GM23338 (cell line): ENCODE measurements around the gene TENM3. TPM values are rescaled to one million over a fixed set of nuclear protein-coding genes. Genes with fewer than 3 reads are reported as not detected.

Source experiments
- ATAC-seq: fragments of 200-7000 bp; cut with Tn5 transposase; 3 replicates; pipeline ENCODE4 v1.9.1; 2020
- DNase-seq: peaks from one replicate; pipeline ENCODE4 v3.0.0-alpha.2; 2015; ENCODE audit warnings: low spot score
- H2AFZ ChIP-seq: fragments of 200-600 bp; sonication (generic); 2 replicates; pipeline ENCODE4 v1.8.0; 2016; ENCODE audit warnings: antibody characterized with exemption, mild to moderate bottlenecking, moderate library complexity
- H3F3A ChIP-seq: fragments of 200-600 bp; sonication (generic); replicated peaks from 2 replicates; pipeline ENCODE4 v1.8.0; 2017; ENCODE audit warnings: antibody characterized with exemption, mixed run types, low read depth
- H3K27ac ChIP-seq: fragments of 200-600 bp; sonication (generic); 2 replicates; pipeline ENCODE4 v1.6.1; 2016; ENCODE audit warnings: low read depth
- H3K27me3 ChIP-seq: fragments of 200-600 bp; sonication (generic); 2 replicates; pipeline ENCODE4 v1.8.0; 2016; ENCODE audit warnings: mild to moderate bottlenecking, mixed run types, moderate library complexity; ENCODE audit not compliant: insufficient read depth
- H3K36me3 ChIP-seq: fragments of 200-600 bp; sonication (generic); 2 replicates; pipeline ENCODE4 v1.8.0; 2016; ENCODE audit warnings: mild to moderate bottlenecking; ENCODE audit not compliant: insufficient read depth
- H3K4me1 ChIP-seq: fragments of 200-600 bp; sonication (generic); 2 replicates; pipeline ENCODE4 v1.8.0; 2016; ENCODE audit warnings: mild to moderate bottlenecking, moderate library complexity; ENCODE audit not compliant: insufficient read depth
- H3K4me2 ChIP-seq: fragments of 200-600 bp; sonication (generic); 2 replicates; pipeline ENCODE4 v1.7.1; 2017; ENCODE audit warnings: mixed run types
- H3K4me3 ChIP-seq: fragments of 200-600 bp; sonication (generic); 2 replicates; pipeline ENCODE4 v1.6.1; 2016; ENCODE audit warnings: mixed run types
- H3K79me2 ChIP-seq: fragments of 200-600 bp; sonication (generic); replicated peaks from 2 replicates; pipeline ENCODE4 v1.8.0; 2017; ENCODE audit warnings: mild to moderate bottlenecking; ENCODE audit not compliant: insufficient read depth
- H3K9me2 ChIP-seq: fragments of 200-600 bp; sonication (generic); 2 replicates; pipeline ENCODE4 v1.8.0; 2017; ENCODE audit not compliant: insufficient read depth
- H4K20me1 ChIP-seq: fragments of 200-600 bp; sonication (generic); replicated peaks from 2 replicates; pipeline ENCODE4 v1.8.0; 2017; ENCODE audit warnings: mild to moderate bottlenecking; ENCODE audit not compliant: insufficient read depth
- H3K27ac Mint-ChIP-seq: 2 replicates; pipeline ENCODE4 v1.8.0; 2020; ENCODE audit warnings: inconsistent platforms, mild to moderate bottlenecking, moderate library complexity, mixed read lengths
- H3K27me3 Mint-ChIP-seq: 3 replicates; pipeline ENCODE4 v1.8.0; 2022; ENCODE audit warnings: low read depth, mild to moderate bottlenecking, moderate library complexity, mixed read lengths, inconsistent platforms; ENCODE audit not compliant: insufficient read depth, poor library complexity
- H3K36me3 Mint-ChIP-seq: 3 replicates; pipeline ENCODE4 v1.8.0; 2021; ENCODE audit warnings: low read depth, mild to moderate bottlenecking, inconsistent platforms, moderate library complexity, mixed read lengths
- H3K4me1 Mint-ChIP-seq: 3 replicates; pipeline ENCODE4 v1.8.0; 2020; ENCODE audit warnings: mild to moderate bottlenecking, inconsistent platforms, mixed read lengths
- H3K4me3 Mint-ChIP-seq: 3 replicates; pipeline ENCODE4 v1.8.0; 2021; ENCODE audit warnings: moderate library complexity, mild to moderate bottlenecking, inconsistent platforms, mixed read lengths
- H3K9me3 Mint-ChIP-seq: 3 replicates; pipeline ENCODE4 v1.8.0; 2020; ENCODE audit warnings: moderate library complexity, mild to moderate bottlenecking, inconsistent platforms, mixed read lengths
- CREB1 ChIP-seq: fragments of 250-450 bp; sonication (Bioruptor Pico); IDR thresholded peaks from 2 replicates; pipeline ENCODE4 v1.5.0; 2020; ENCODE audit warnings: low read depth, mild to moderate bottlenecking, moderate library complexity
- EZH2 ChIP-seq: fragments of 200-600 bp; sonication (generic); IDR thresholded peaks from one replicate; pipeline ENCODE4 v1.8.0; 2017; ENCODE audit warnings: antibody characterized with exemption, mild to moderate bottlenecking, low read depth; ENCODE audit not compliant: unreplicated experiment
- EZH2phosphoT487 ChIP-seq: fragments of 200-600 bp; sonication (generic); IDR thresholded peaks from one replicate; pipeline ENCODE4 v1.8.1; 2018; ENCODE audit warnings: antibody characterized with exemption; ENCODE audit not compliant: unreplicated experiment
- JUNB ChIP-seq: IDR thresholded peaks from one replicate; pipeline ENCODE4 v1.6.1; 2016; ENCODE audit warnings: antibody characterized with exemption; ENCODE audit not compliant: unreplicated experiment
- NANOG ChIP-seq: IDR thresholded peaks from 2 replicates; pipeline ENCODE4 v1.6.1; 2016; ENCODE audit warnings: antibody characterized with exemption, borderline replicate concordance
- POLR2AphosphoS5 ChIP-seq: IDR thresholded peaks from 2 replicates; pipeline ENCODE4 v1.6.1; 2016; ENCODE audit warnings: antibody characterized with exemption, low read depth
- REST ChIP-seq: IDR thresholded peaks from one replicate; pipeline ENCODE4 v1.6.1; 2018; ENCODE audit warnings: antibody characterized with exemption; ENCODE audit not compliant: unreplicated experiment
- STAT1 ChIP-seq: IDR thresholded peaks from one replicate; pipeline ENCODE4 v1.6.1; 2016; ENCODE audit warnings: antibody characterized with exemption; ENCODE audit not compliant: unreplicated experiment
- ZNF114 ChIP-seq: fragments of 250-450 bp; sonication (Bioruptor Pico); IDR thresholded peaks from 2 replicates; pipeline ENCODE4 v1.5.0; 2020; ENCODE audit warnings: mild to moderate bottlenecking, moderate library complexity
- ZNF331 ChIP-seq: fragments of 250-450 bp; sonication (Bioruptor Pico); IDR thresholded peaks from 2 replicates; pipeline ENCODE4 v1.5.0; 2020; ENCODE audit warnings: low read depth, mild to moderate bottlenecking, moderate library complexity
- polyA plus RNA-seq: library from polyadenylated mRNA; unstranded; fragments of >200 nt; fragmentation: Nextera tagmentation; extraction: Ambion mirVana; gene quantifications from 2 replicates; pipeline ENCODE4 v1.2.1, GENCODE V29; 2016
- total RNA-seq: library from RNA; depleted of rRNA; stranded (reverse); fragments of >200 nt; shearing (Covaris generic); gene quantifications from 2 replicates; pipeline ENCODE4 v1.2.3, GENCODE V29; 2014
- TF ChIP-seq, protein P1 (sequence below), 2 experiments: fragments of 200-600 bp in 1 of 2; sonication (generic) in 1 of 2; conservative IDR thresholded peaks; 2 replicates each; pipeline versions ENCODE4 v1.5.1 to v1.6.1; 2016 to 2017; ENCODE audit warnings: antibody characterized with exemption in 2 of 2, low read depth in 2 of 2, mild to moderate bottlenecking in 2 of 2, moderate library complexity in 1 of 2
- TF ChIP-seq, protein P2 (sequence below): fragments of 250-450 bp; sonication (Bioruptor Pico); IDR thresholded peaks from 2 replicates; pipeline ENCODE4 v1.5.0; 2020; ENCODE audit warnings: mild to moderate bottlenecking, moderate library complexity

The TENM3 gene
- total and polyA plus RNA-seq, 2 experiments from 2014 or later = 22.2 to 128 TPM

GRCh38 chr4:182818926-182819730, 575.9 kb downstream of the TENM3 start (continued):
- TF ChIP-seq REST (no peak), ZNF114 (CRISPR knock-in tag) (no peak)

GRCh38 chr4:182819751-182820150, 576.5 kb downstream of the TENM3 start:
- peaks cover 11% of the 10 kb centered on the region for H3K27me3 Mint-ChIP-seq
- no peak for ATAC-seq
- no peak overlapping the region for H3K4me2 ChIP-seq
- TF ChIP-seq, protein P1, sequence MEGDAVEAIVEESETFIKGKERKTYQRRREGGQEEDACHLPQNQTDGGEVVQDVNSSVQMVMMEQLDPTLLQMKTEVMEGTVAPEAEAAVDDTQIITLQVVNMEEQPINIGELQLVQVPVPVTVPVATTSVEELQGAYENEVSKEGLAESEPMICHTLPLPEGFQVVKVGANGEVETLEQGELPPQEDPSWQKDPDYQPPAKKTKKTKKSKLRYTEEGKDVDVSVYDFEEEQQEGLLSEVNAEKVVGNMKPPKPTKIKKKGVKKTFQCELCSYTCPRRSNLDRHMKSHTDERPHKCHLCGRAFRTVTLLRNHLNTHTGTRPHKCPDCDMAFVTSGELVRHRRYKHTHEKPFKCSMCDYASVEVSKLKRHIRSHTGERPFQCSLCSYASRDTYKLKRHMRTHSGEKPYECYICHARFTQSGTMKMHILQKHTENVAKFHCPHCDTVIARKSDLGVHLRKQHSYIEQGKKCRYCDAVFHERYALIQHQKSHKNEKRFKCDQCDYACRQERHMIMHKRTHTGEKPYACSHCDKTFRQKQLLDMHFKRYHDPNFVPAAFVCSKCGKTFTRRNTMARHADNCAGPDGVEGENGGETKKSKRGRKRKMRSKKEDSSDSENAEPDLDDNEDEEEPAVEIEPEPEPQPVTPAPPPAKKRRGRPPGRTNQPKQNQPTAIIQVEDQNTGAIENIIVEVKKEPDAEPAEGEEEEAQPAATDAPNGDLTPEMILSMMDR (conservative IDR thresholded peaks at IDR 0.05; ENCODE audit: low read depth in 2 of 2) = no peak
- TF ChIP-seq NANOG (no peak), EZH2 (no peak), JUNB (no peak), CREB1 (no peak), ZNF114 (CRISPR knock-in tag) (no peak), POLR2AphosphoS5 (no peak), EZH2phosphoT487 (no peak), ZNF331 (CRISPR knock-in tag) (no peak), STAT1 (no peak)
- TF ChIP-seq, protein P2, sequence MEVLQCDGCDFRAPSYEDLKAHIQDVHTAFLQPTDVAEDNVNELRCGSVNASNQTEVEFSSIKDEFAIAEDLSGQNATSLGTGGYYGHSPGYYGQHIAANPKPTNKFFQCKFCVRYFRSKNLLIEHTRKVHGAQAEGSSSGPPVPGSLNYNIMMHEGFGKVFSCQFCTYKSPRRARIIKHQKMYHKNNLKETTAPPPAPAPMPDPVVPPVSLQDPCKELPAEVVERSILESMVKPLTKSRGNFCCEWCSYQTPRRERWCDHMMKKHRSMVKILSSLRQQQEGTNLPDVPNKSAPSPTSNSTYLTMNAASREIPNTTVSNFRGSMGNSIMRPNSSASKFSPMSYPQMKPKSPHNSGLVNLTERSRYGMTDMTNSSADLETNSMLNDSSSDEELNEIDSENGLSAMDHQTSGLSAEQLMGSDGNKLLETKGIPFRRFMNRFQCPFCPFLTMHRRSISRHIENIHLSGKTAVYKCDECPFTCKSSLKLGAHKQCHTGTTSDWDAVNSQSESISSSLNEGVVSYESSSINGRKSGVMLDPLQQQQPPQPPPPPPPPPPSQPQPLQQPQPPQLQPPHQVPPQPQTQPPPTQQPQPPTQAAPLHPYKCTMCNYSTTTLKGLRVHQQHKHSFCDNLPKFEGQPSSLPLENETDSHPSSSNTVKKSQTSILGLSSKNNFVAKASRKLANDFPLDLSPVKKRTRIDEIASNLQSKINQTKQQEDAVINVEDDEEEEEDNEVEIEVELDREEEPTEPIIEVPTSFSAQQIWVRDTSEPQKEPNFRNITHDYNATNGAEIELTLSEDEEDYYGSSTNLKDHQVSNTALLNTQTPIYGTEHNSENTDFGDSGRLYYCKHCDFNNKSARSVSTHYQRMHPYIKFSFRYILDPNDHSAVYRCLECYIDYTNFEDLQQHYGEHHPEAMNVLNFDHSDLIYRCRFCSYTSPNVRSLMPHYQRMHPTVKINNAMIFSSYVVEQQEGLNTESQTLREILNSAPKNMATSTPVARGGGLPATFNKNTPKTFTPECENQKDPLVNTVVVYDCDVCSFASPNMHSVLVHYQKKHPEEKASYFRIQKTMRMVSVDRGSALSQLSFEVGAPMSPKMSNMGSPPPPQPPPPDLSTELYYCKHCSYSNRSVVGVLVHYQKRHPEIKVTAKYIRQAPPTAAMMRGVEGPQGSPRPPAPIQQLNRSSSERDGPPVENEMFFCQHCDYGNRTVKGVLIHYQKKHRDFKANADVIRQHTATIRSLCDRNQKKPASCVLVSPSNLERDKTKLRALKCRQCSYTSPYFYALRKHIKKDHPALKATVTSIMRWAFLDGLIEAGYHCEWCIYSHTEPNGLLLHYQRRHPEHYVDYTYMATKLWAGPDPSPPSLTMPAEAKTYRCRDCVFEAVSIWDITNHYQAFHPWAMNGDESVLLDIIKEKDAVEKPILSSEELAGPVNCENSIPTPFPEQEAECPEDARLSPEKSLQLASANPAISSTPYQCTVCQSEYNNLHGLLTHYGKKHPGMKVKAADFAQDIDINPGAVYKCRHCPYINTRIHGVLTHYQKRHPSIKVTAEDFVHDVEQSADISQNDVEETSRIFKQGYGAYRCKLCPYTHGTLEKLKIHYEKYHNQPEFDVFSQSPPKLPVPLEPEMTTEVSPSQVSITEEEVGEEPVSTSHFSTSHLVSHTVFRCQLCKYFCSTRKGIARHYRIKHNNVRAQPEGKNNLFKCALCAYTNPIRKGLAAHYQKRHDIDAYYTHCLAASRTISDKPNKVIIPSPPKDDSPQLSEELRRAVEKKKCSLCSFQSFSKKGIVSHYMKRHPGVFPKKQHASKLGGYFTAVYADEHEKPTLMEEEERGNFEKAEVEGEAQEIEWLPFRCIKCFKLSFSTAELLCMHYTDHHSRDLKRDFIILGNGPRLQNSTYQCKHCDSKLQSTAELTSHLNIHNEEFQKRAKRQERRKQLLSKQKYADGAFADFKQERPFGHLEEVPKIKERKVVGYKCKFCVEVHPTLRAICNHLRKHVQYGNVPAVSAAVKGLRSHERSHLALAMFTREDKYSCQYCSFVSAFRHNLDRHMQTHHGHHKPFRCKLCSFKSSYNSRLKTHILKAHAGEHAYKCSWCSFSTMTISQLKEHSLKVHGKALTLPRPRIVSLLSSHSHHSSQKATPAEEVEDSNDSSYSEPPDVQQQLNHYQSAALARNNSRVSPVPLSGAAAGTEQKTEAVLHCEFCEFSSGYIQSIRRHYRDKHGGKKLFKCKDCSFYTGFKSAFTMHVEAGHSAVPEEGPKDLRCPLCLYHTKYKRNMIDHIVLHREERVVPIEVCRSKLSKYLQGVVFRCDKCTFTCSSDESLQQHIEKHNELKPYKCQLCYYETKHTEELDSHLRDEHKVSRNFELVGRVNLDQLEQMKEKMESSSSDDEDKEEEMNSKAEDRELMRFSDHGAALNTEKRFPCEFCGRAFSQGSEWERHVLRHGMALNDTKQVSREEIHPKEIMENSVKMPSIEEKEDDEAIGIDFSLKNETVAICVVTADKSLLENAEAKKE = no peak

More at GRCh38 chr4:182819751-182820150, 576.5 kb downstream of the TENM3 start:
- Mint-ChIP-seq H3K27ac (no peak overlapping the region), H3K4me3 (no peak overlapping the region), H3K4me1 (peaks cover 6% of the 10 kb centered on the region), H3K36me3 (peaks cover 2% of the 10 kb centered on the region; the same call in 2 of the 3 replicates), H3K9me3 (peaks cover 9% of the 10 kb centered on the region)
- Histone ChIP-seq H3K79me2 (no peaks in the 10 kb centered on the region), H4K20me1 (no peaks in the 10 kb centered on the region), H3K27ac (no peak overlapping the region), H3F3A (no peaks in the 10 kb centered on the region), H3K27me3 (no peaks in the 10 kb centered on the region), H3K9me2 (no peaks in the 10 kb centered on the region), H3K4me3 (no peak overlapping the region), H3K4me1 (no peaks in the 10 kb centered on the region), H2AFZ (no peak overlapping the region), H3K36me3 (no peaks in the 10 kb centered on the region)
- DNase-seq = no peak
